Pancreas (tissue), 10 donors: ENCODE results near the gene PDS5B. TPM values are rescaled to one million over a fixed set of nuclear protein-coding genes. Genes with fewer than 3 reads are reported as not detected.

Source experiments
- ATAC-seq, 4 donors: fragments of 200-7000 bp; cut with Tn5 transposase; one replicate each; pipeline versions ENCODE4 v1.8.0 to v1.9.1; 2020; ENCODE audit warnings: mild to moderate bottlenecking in 4 of 4, moderate library complexity in 4 of 4
- DNase-seq, 6 donors: peaks; one replicate each; pipeline ENCODE4 v3.0.0-alpha.2; 2020
- FAIRE-seq: peaks from 2 replicates; lab custom pipeline; 2012; peaks lifted over from hg19 to GRCh38; lab: Jason Lieb, UNC
- H3K27ac ChIP-seq, 4 donors: fragments of 200-600 bp; sonication (generic); 1 replicate in 3 of 4; 2 replicates in 1 of 4; pipeline versions ENCODE4 v1.5.0 to v1.8.0; 2020
- H3K27me3 ChIP-seq, 4 donors: fragments of 200-600 bp; one replicate each; pipeline ENCODE4 v1.8.0; 2021
- H3K36me3 ChIP-seq, 3 donors: fragments of 200-600 bp; sonication (generic) in 1 of 3; one replicate each; pipeline versions ENCODE4 v1.5.0 to v1.8.0; 2020 to 2021
- H3K4me1 ChIP-seq, 3 donors: fragments of 200-600 bp; one replicate each; pipeline ENCODE4 v1.8.0; 2021
- H3K4me3 ChIP-seq, 4 donors: fragments of 200-600 bp; sonication (generic) in 2 of 4; one replicate each; pipeline versions ENCODE4 v1.5.0 to v1.8.0; 2020 to 2021
- H3K9me3 ChIP-seq, 4 donors: fragments of 200-600 bp; one replicate each; pipeline ENCODE4 v1.8.0; 2021
- CTCF ChIP-seq, 4 donors: fragments of 200-600 bp; sonication (generic) in 3 of 4; IDR thresholded peaks; one replicate each; pipeline versions ENCODE4 v1.5.0 to v1.8.0; 2021; ENCODE audit warnings: antibody characterized with exemption in 4 of 4
- whole genome bisulfite sequencing, 2 donors: extraction: QIAGEN DNeasy Blood & Tissue Kit; methylation state at CpG; one replicate each; pipeline ENCODE4 v1.1.7; 2013; 5-methylcytosine and 5-hydroxymethylcytosine counted together
- intact Hi-C, 3 donors: fragments of 100-400 bp; cut with DNase I; formaldehyde crosslinking; loops; one replicate each; pipeline versions ENCODE4 v1.11.1 to v1.14.2; 2022
- polyA plus RNA-seq, 2 donors: library from polyadenylated mRNA; stranded (reverse); fragments of 200-250 nt; gene quantifications; one replicate each; pipeline ENCODE4 v1.2.3, GENCODE V29; 2013
- total RNA-seq, 6 donors: library from RNA; stranded (reverse); fragmentation: NEBNext Ultra II Directional in 4 of 6; extraction: Animal tissue kit (Norgen Biotek cat#: 25700) in 4 of 6; gene quantifications; one replicate each; pipeline versions ENCODE4 v1.2.1 to v1.2.4, GENCODE V29; 2021 to 2023
- donor health status: healthy with polysubstance abuse.
- donor health status: DM: no; HTN: no; CAD: no; lungs with moderate emphysema.
- donor health status: DM: no; HTN: no; CAD: no.
- donor health status: control.
- donor health status: control.
- donor health status: Bipolar disorder and iron deficiency.
- donor health status: DM: yes; HTN: yes; CAD: no.
- donor health status: DM: no; HTN: no; CAD: no.
- donor health status: DM: no; HTN: no; CAD: no.
- donor health status: DM: yes; HTN: yes; CAD: no.

The PDS5B gene
- total and polyA plus RNA-seq, 8 donors: 2.9 to 19.9 (median 11.0) TPM

GRCh38 chr13:32629866-32630265 lies 43.6 kb downstream of the PDS5B start:
- intact Hi-C loops: no loop called here
- no peak overlapping the region for H3K4me3 ChIP-seq
- no peak for ATAC-seq
- no peaks in the 10 kb centered on the region for H3K27me3 ChIP-seq
- no peak for TF ChIP-seq CTCF (IDR thresholded peaks at IDR 0.05)
- WGBS, 2 donors: 88 to 91% methylated on average over 1 of the region's 1 CpG
- H3K4me1 ChIP-seq: no peaks in the 10 kb centered on the region
- H3K9me3 ChIP-seq: no peaks in the 10 kb centered on the region
- H3K27ac ChIP-seq: no peak overlapping the region
- DNase-seq: no peak
- no peaks in the 10 kb centered on the region for H3K36me3 ChIP-seq
- FAIRE-seq: no peak

- DNase-seq (no peak), ATAC-seq (no peak), FAIRE-seq (no peak)
- no peak overlapping the region for H3K27ac ChIP-seq
- WGBS, 2 donors: 95 to 96% methylated on average over 3 of the region's 3 CpGs
- no peaks in the 10 kb centered on the region for H3K9me3 ChIP-seq
- H3K4me3 ChIP-seq: no peak overlapping the region
- intact Hi-C loops: no loop called here
- no peak for TF ChIP-seq CTCF (IDR thresholded peaks at IDR 0.05)
- H3K4me1 ChIP-seq: no peaks in the 10 kb centered on the region
- no peaks in the 10 kb centered on the region for H3K36me3 ChIP-seq
- H3K27me3 ChIP-seq: no peaks in the 10 kb centered on the region
These were observed 46.2 kb downstream of the PDS5B start for GRCh38 chr13:32632343-32632909.

GRCh38 chr13:32636711-32637110 lies 50.5 kb downstream of the PDS5B start:
- TF ChIP-seq CTCF (IDR thresholded peaks at IDR 0.05): no peak
- Histone ChIP-seq H3K4me1 (no peaks in the 10 kb centered on the region), H3K4me3 (no peak overlapping the region), H3K9me3 (no peaks in the 10 kb centered on the region), H3K36me3 (no peaks in the 10 kb centered on the region), H3K27ac (no peak overlapping the region), H3K27me3 (no peaks in the 10 kb centered on the region)
- ATAC-seq (no peak), DNase-seq (no peak), FAIRE-seq (no peak)
- 84 to 86% methylated on average over 1 of the region's 1 CpG for WGBS, 2 donors
- intact Hi-C loops: loop anchor here in 2 of 3 donors (5.0 kb wide), 2 partner anchors 44 to 49 kb away; partner anchors contain the start of gene PDS5B (in 1 of the 2)

- no peak for ATAC-seq
These were observed 52.5 kb downstream of the PDS5B start for GRCh38 chr13:32638739-32639138.

More at GRCh38 chr13:32638739-32639138, 52.5 kb downstream of the PDS5B start:
- no peak overlapping the region for H3K4me3 ChIP-seq
- no peaks in the 10 kb centered on the region for H3K9me3 ChIP-seq
- H3K27me3 ChIP-seq: no peaks in the 10 kb centered on the region
- 71 to 75% methylated on average over 9 of the region's 9 CpGs for WGBS, 2 donors
- H3K27ac ChIP-seq: no peak overlapping the region
- no peak for TF ChIP-seq CTCF (IDR thresholded peaks at IDR 0.05)
- DNase-seq: no peak
- FAIRE-seq: no peak
- intact Hi-C loops: loop anchor here in 2 of 3 donors (5.0 kb wide), 2 partner anchors 46 to 51 kb away; partner anchors contain the start of gene PDS5B (in 1 of the 2)
- H3K4me1 ChIP-seq: peaks cover 0 to 4% (median 0%) of the 10 kb centered on the region in 3 donors
- no peaks in the 10 kb centered on the region for H3K36me3 ChIP-seq
